K562 (cell line): Measurements from ENCODE around the gene SAE1. TPM values are rescaled to one million over a fixed set of nuclear protein-coding genes. Genes with fewer than 3 reads are reported as not detected.

Source experiments
- ATAC-seq: fragments of 200-7000 bp; cut with Tn5 transposase; 3 replicates; pipeline ENCODE4 v1.9.1; 2020; ENCODE audit warnings: moderate library complexity
- BruUV-seq: library from RNA; stranded (reverse); fragments of 400-500 nt; replicated peaks from 2 replicates; lab custom pipeline; 2021; lab: Mats Ljungman, UMichigan
- CTCF ChIA-PET: fragments of 300-600 bp; formaldehyde crosslinking; extraction: SDS; loops from one replicate; lab custom pipeline; 2021; ENCODE audit warnings: low intra/inter-chr PET ratio; lab: Yijun Ruan, JAX
- POLR2A ChIA-PET: fragments of 300-600, 350-650 bp; sonication (Branson Sonifier 250); formaldehyde crosslinking; extraction: SDS; loops from one replicate; lab custom pipeline; 2021; ENCODE audit warnings: antibody characterized with exemption, inconsistent platforms; lab: Yijun Ruan, JAX
- DNase-seq, 4 experiments: peaks; one replicate each; pipeline versions ENCODE4 v3.0.0 to v3.0.0-alpha.2; 2011 to 2018; ENCODE audit warnings: low spot score in 3 of 4, mixed read lengths in 3 of 4; ENCODE audit errors: extremely low read depth in 1 of 4
- FAIRE-seq: peaks from 2 replicates; lab custom pipeline; 2011; peaks lifted over from hg19 to GRCh38; lab: Jason Lieb, UNC
- H2AFZ ChIP-seq: 2 replicates; pipeline ENCODE4 v1.6.0; 2011; ENCODE audit warnings: low read depth, low read length, control low read depth, inconsistent platforms
- H3K27ac ChIP-seq: fragments of 200-600 bp; 3 replicates; pipeline ENCODE4 v1.8.0; 2011; ENCODE audit warnings: low read depth, mild to moderate bottlenecking, control low read depth, inconsistent platforms, low read length, moderate library complexity, mixed read lengths; ENCODE audit errors: extremely low read depth
- H3K27me3 ChIP-seq, 2 experiments: fragments of 300-600 bp in 1 of 2; 2 replicates in 1 of 2; 3 replicates in 1 of 2; pipeline versions ENCODE4 v1.6.0 to v1.8.0; 2011; ENCODE audit warnings: inconsistent platforms in 2 of 2, low read length in 2 of 2, mild to moderate bottlenecking in 1 of 2, mixed read lengths in 1 of 2, moderate library complexity in 1 of 2; ENCODE audit not compliant: control insufficient read depth in 2 of 2, insufficient read depth in 2 of 2
- H3K36me3 ChIP-seq: fragments of 300-600 bp; 3 replicates; pipeline ENCODE4 v1.8.0; 2011; ENCODE audit warnings: mild to moderate bottlenecking, low read length, inconsistent platforms; ENCODE audit not compliant: control insufficient read depth, insufficient read depth
- H3K4me1 ChIP-seq, 2 experiments: fragments of 200-600 bp in 1 of 2; replicated peaks in 1 of 2; 2 replicates in 1 of 2; 3 replicates in 1 of 2; pipeline versions ENCODE4 v1.5.1 to v1.8.0; 2011; ENCODE audit warnings: inconsistent platforms in 2 of 2, low read length in 2 of 2, mild to moderate bottlenecking in 1 of 2, mixed read lengths in 1 of 2, moderate library complexity in 1 of 2; ENCODE audit not compliant: control insufficient read depth in 2 of 2, insufficient read depth in 2 of 2
- H3K4me2 ChIP-seq: 2 replicates; pipeline ENCODE4 v1.6.1; 2011; ENCODE audit warnings: low read length, control low read depth, inconsistent platforms, mixed read lengths; ENCODE audit not compliant: insufficient read depth
- H3K4me3 ChIP-seq: fragments of 200-600 bp; sonication (generic), shearing (Covaris generic); 2 replicates; pipeline ENCODE4 v1.5.1; 2016; ENCODE audit warnings: control low read depth, inconsistent platforms
- H3K79me2 ChIP-seq: fragments of 200-600 bp; 3 replicates; pipeline ENCODE4 v1.8.0; 2011; ENCODE audit warnings: low read length, inconsistent platforms; ENCODE audit not compliant: control insufficient read depth, insufficient read depth
- H3K9ac ChIP-seq, 2 experiments: 2 replicates each; pipeline versions ENCODE4 v1.6.0 to v1.6.1; 2011; ENCODE audit warnings: low read depth in 2 of 2, low read length in 2 of 2, control low read depth in 1 of 2, inconsistent platforms in 1 of 2, mild to moderate bottlenecking in 1 of 2, mixed read lengths in 1 of 2; ENCODE audit not compliant: insufficient read depth in 1 of 2
- H3K9me1 ChIP-seq: one replicate; pipeline ENCODE4 v1.6.0; 2011; ENCODE audit warnings: inconsistent platforms, mild to moderate bottlenecking, low read length, moderate library complexity; ENCODE audit not compliant: control insufficient read depth, insufficient read depth
- H3K9me3 ChIP-seq: replicated peaks from 2 replicates; pipeline ENCODE4 v1.5.1; 2011; ENCODE audit warnings: low read depth, low read length, inconsistent platforms; ENCODE audit not compliant: control insufficient read depth, insufficient read depth
- H4K20me1 ChIP-seq: replicated peaks from 2 replicates; pipeline ENCODE4 v1.6.1; 2011; ENCODE audit warnings: low read length, inconsistent platforms, mixed read lengths; ENCODE audit not compliant: control insufficient read depth, insufficient read depth
- CHD4 ChIP-seq: fragments of 200-600 bp; sonication (generic); IDR thresholded peaks from 3 replicates; pipeline ENCODE4 v1.6.1; 2012; ENCODE audit warnings: low read depth, mild to moderate bottlenecking, mixed read lengths, low read length, inconsistent platforms; ENCODE audit not compliant: insufficient read depth, insufficient replicate concordance, poor library complexity, severe bottlenecking
- FOXP4 ChIP-seq: sonication (generic); formaldehyde crosslinking; IDR thresholded peaks from 2 replicates; pipeline ENCODE4 v1.8.0; 2022; ENCODE audit warnings: mild to moderate bottlenecking, missing genetic modification reagents, borderline replicate concordance
- HDAC3 ChIP-seq: fragments of 450-650 bp; IDR thresholded peaks from 2 replicates; pipeline ENCODE4 v1.6.1; 2018; ENCODE audit warnings: borderline replicate concordance, mild to moderate bottlenecking, moderate library complexity; ENCODE audit not compliant: partially characterized antibody
- MAZ ChIP-seq, 2 experiments: fragments of 450-650 bp in 1 of 2; sonication (generic) in 1 of 2; formaldehyde crosslinking; IDR thresholded peaks in 1 of 2; conservative IDR thresholded peaks in 1 of 2; 2 replicates each; pipeline versions ENCODE4 v1.4.0 to v1.5.0; 2020; ENCODE audit warnings: mild to moderate bottlenecking in 1 of 2, missing genetic modification reagents in 1 of 2
- PKNOX1 ChIP-seq: fragments of 450-650 bp; IDR thresholded peaks from 2 replicates; pipeline ENCODE4 v1.6.1; 2016
- PREB ChIP-seq: sonication (generic); formaldehyde crosslinking; IDR thresholded peaks from 2 replicates; pipeline ENCODE4 v1.8.1; 2023; ENCODE audit warnings: mild to moderate bottlenecking, missing genetic modification reagents
- ZNF518B ChIP-seq: fragments of 250-450 bp; sonication (Bioruptor Pico); IDR thresholded peaks from 2 replicates; pipeline ENCODE4 v1.5.0; 2021; ENCODE audit warnings: mild to moderate bottlenecking, moderate library complexity
- ZNF583 ChIP-seq: fragments of 250-450 bp; sonication (Bioruptor Pico); IDR thresholded peaks from 2 replicates; pipeline ENCODE4 v1.4.0; 2020
- ZNF766 ChIP-seq: fragments of 200-800 bp; sonication (Bioruptor generic); conservative IDR thresholded peaks from 2 replicates; pipeline ENCODE4 v1.6.1; 2016; ENCODE audit warnings: missing genetic modification characterization, missing compliant biosample characterization
- WGBS: fragments of 100-300 bp; shearing (Covaris generic); methylation state at CpG from one replicate; pipeline ENCODE4 v1.1.6; 2016; ENCODE audit warnings: low coverage, mixed read lengths; ENCODE audit not compliant: insufficient coverage; ENCODE audit errors: missing lambda C conversion rate; 5-methylcytosine and 5-hydroxymethylcytosine counted together
- in situ Hi-C: fragments of 300-500 bp; cut with MboI; formaldehyde crosslinking; loops from 4 replicates; pipeline ENCODE4 v1.15.0; 2018; ENCODE audit warnings: inconsistent platforms, mixed read lengths
- intact Hi-C: fragments of 100-400 bp; cut with micrococcal nuclease; formaldehyde crosslinking; loops from 2 replicates; pipeline ENCODE4 v1.14.2; 2022
- polyA plus RNA-seq, 8 experiments: library from polyadenylated mRNA; depleted of rRNA in 4 of 8; stranded (reverse) in 5 of 8; unstranded in 3 of 8; fragments of >200 nt; fragmentation: Nextera tagmentation in 2 of 8; fragmentation: Illumina TruSeq in 1 of 8; extraction: Ambion mirVana in 2 of 8; extraction: Trizol in 1 of 8; gene quantifications; 2 replicates each; pipeline versions ENCODE4 v1.2.1 to v1.2.3, GENCODE V29; 2011 to 2014; ENCODE audit warnings: inconsistent platforms in 1 of 8, missing spikeins in 1 of 8
- total RNA-seq, 7 experiments: library from RNA; depleted of rRNA in 6 of 7; stranded (reverse); fragments of >200 nt in 6 of 7; fragmentation: Illumina TruSeq in 2 of 7; extraction: Trizol in 2 of 7; gene quantifications; 2 replicates each; pipeline versions ENCODE4 v1.2.1 to v1.2.3, GENCODE V29; 2011 to 2021; ENCODE audit warnings: low replicate concordance in 1 of 7

The SAE1 gene
- total and polyA plus RNA-seq, 9 of the 15 experiments (the other 6 are each of a cell fraction or from before 2014, with no cell fraction given): 82.8 to 299 (median 217) TPM

GRCh38 chr19:47107953-47108746, 22.5 kb upstream of the SAE1 start:
- H3K4me3 ChIP-seq: peak overlapping the region; percentile 10
- POLR2A ChIA-PET: interaction anchor here (1.0 to 1.3 kb wide), 4 partner anchors 8 to 28 kb away, joined by 3 to 5 read pairs (median 4); no protein-coding TSS in a partner anchor
- intact Hi-C loops: no loop called here

More at GRCh38 chr19:47107953-47108746, 22.5 kb upstream of the SAE1 start:
- H3K79me2 ChIP-seq: peaks cover 86% of the 10 kb centered on the region
- H3K9me1 ChIP-seq: no peaks in the 10 kb centered on the region
- peak in 2 of 4 experiments; percentile 10 to 15 for DNase-seq
- TF ChIP-seq ZNF583 (CRISPR knock-in tag) (no peak), PREB (CRISPR knock-in tag) (0 out of 2 replicates have a peak, but pooled peaks have one; percentile 42), HDAC3 (no peak), ZNF766 (peak; percentile 50; the same call in 1 of the 2 replicates), PKNOX1 (peak; percentile 63), MAZ (CRISPR knock-in tag; conservative IDR thresholded peaks at IDR 0.05 in 1 of 2, IDR thresholded peaks at IDR 0.05 in 1 of 2) (peak in 1 of 2 experiments; percentile 27; a peak in 1 of 4 replicates), CHD4 (no peak), ZNF518B (CRISPR knock-in tag) (no peak), FOXP4 (CRISPR knock-in tag) (no peak)
- TF ChIP-seq, all 486 proteins: peak for 4
- ATAC-seq: no peak
- H3K27ac ChIP-seq: peak overlapping the region; percentile 96
- peak; percentile 44 for FAIRE-seq
- H3K9ac ChIP-seq: peak overlapping the region; percentile 6 to 99
- peak overlapping the region; percentile 72 for H3K4me2 ChIP-seq
- in situ Hi-C loops: no loop called here
- CTCF ChIA-PET: no interaction called here
- BruUV-seq: no TSS peak
- no peaks in the 10 kb centered on the region for H3K27me3 ChIP-seq
- WGBS: 38% methylated on average over 9 of the region's 9 CpGs
- H3K36me3 ChIP-seq: peaks cover 48% of the 10 kb centered on the region
- H3K4me1 ChIP-seq: peaks cover 12 to 43% of the 10 kb centered on the region in 2 experiments
- no peaks in the 10 kb centered on the region for H4K20me1 ChIP-seq
- no peak overlapping the region for H2AFZ ChIP-seq
- H3K9me3 ChIP-seq: no peaks in the 10 kb centered on the region
